Measurements from ENCODE around the gene SLC13A3. TPM values are rescaled to one million over a fixed set of nuclear protein-coding genes. Genes with fewer than 3 reads are reported as not detected.

The SLC13A3 gene
- total RNA-seq, 1 donor: 3.0 TPM

- no peak for TF ChIP-seq CTCF (IDR thresholded peaks at IDR 0.05; ENCODE audit: insufficient read depth, low read length)
- no peak for DNase-seq (ENCODE audit: low read depth)
- H3K4me3 ChIP-seq (ENCODE audit: low read depth, low read length): no peak overlapping the region
Measured at GRCh38 chr20:46555370-46555956, 95.8 kb downstream of the SLC13A3 start.

- no peak for DNase-seq (ENCODE audit: low read depth)
- H3K4me3 ChIP-seq (ENCODE audit: low read depth, low read length): no peak overlapping the region
- no peak for TF ChIP-seq CTCF (IDR thresholded peaks at IDR 0.05; ENCODE audit: insufficient read depth, low read length)
Measured at GRCh38 chr20:46554828-46555227, 96.4 kb downstream of the SLC13A3 start.

- no peak for TF ChIP-seq CTCF (IDR thresholded peaks at IDR 0.05; ENCODE audit: insufficient read depth, low read length)
- H3K4me3 ChIP-seq (ENCODE audit: low read depth, low read length): no peak overlapping the region
- no peak for DNase-seq (ENCODE audit: low read depth)
Measured at GRCh38 chr20:46553926-46554325, 97.3 kb downstream of the SLC13A3 start.

GRCh38 chr20:46552460-46553420, 98.5 kb downstream of the SLC13A3 start:
- H3K4me3 ChIP-seq (ENCODE audit: low read depth, low read length): no peak overlapping the region
- DNase-seq (ENCODE audit: low read depth): no peak
- no peak for TF ChIP-seq CTCF (IDR thresholded peaks at IDR 0.05; ENCODE audit: insufficient read depth, low read length)

- no peak overlapping the region for H3K4me3 ChIP-seq (ENCODE audit: low read depth, low read length)
- TF ChIP-seq CTCF (IDR thresholded peaks at IDR 0.05; ENCODE audit: insufficient read depth, low read length): no peak
Measured at GRCh38 chr20:46551522-46552381, 99.5 kb downstream of the SLC13A3 start.

GRCh38 chr20:46550461-46550860, 100.8 kb downstream of the SLC13A3 start, which contains the start of gene OCSTAMP:
Gene OCSTAMP, minus strand, starts transcription at chr20:46550654. Its CDS starts 94 bp downstream, at chr20:46550560.
- no peak within 1 kb of the TSS for H3K4me3 ChIP-seq (ENCODE audit: low read depth, low read length)
- TF ChIP-seq CTCF (IDR thresholded peaks at IDR 0.05; ENCODE audit: insufficient read depth, low read length): no peak
- no peak for DNase-seq (ENCODE audit: low read depth)

More at GRCh38 chr20:46551522-46552381, 99.5 kb downstream of the SLC13A3 start:
- no peak for DNase-seq (ENCODE audit: low read depth)
